HG02798 (cell line): ENCODE results near the gene EGFR.

ENCODE experiments used
- ATAC-seq: cut with Tn5 transposase; IDR thresholded peaks from one replicate; pipeline ENCODE4 v1.9.1; 2021; ENCODE audit warnings: mild to moderate bottlenecking; ENCODE audit not compliant: unreplicated experiment, poor library complexity

Gene EGFR

DNA sequence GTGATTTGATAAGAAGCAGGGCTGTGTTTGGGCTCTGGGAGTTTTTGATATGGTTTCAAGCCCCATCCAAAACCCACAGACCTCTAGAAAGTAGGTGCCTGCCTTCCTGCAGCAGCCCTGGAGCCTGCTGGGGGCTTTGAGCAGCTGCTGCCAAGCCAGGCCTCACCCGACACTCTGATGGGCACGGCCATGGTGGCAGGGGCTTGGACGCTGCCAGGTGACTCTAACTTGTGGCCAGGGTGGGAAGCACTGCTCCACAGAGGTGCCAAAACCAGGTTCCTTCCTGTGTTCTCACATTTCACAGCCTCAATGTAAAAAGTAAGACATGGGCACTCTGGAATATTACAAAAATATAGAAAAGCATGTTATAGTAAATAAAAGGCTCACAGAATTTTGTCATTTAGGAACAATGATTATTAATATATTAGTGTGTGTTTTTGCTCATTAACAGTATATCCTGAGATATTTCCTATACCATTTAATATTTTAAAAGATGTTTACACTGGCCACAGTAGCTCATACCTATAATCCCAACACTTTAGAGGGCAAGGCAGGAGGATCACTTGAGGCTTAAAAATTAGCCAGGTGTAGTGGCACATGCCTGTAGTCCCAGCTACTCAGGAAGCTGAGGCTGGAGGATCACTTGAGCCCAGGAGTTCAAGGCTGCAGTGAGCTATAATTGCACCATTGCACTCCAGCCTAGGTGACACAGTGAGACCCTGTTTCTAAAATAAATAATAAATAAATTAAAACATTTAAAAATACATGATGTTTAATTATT, 95.1 kb downstream of the EGFR start:
- no peak for ATAC-seq

- no peak for ATAC-seq
Measured at GRCh38 chr7:55117286-55117685, 98.5 kb downstream of the EGFR start.

DNA sequence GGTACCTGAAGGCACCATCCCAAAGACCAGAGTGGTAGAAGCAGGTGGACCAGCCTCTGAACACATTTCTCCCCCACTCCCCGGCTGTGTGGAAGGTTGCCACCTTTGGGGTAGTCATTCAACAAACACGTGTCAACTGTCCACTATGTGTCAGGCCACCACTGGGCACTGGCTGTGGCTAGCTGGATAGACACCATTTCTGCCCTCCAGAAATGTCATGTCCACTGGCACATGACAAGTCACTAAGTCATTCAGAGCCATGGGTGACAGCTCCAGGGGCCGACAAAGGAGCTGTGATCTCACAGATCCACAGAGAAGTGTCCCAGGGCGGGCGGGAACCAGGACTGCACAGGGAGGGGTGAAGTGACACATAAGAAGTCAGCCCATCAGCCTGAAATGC, 99.6 kb downstream of the EGFR start:
- no peak for ATAC-seq

DNA sequence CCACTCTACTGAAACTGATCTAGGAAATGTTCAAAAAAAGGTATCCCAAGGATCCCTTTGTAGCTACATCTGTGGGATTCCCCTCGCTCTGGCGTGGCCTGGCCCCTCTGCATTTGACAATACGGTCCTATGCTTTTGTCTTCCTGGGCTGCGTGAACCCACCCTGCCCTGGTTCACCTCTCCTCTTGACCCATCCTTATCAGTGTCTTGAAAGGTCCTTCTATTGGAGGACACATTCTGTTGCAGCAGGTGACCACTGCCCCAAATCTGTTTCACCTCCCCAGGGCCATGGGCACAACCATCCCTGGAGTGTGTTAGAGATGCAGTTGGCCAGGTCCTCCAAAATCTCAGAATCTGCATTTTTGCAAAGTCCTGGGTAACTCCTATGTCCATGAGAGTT, 100.8 kb downstream of the EGFR start:
- ATAC-seq: no peak

- no peak for ATAC-seq
Measured at GRCh38 chr7:55120074-55120473, 101.3 kb downstream of the EGFR start.

DNA sequence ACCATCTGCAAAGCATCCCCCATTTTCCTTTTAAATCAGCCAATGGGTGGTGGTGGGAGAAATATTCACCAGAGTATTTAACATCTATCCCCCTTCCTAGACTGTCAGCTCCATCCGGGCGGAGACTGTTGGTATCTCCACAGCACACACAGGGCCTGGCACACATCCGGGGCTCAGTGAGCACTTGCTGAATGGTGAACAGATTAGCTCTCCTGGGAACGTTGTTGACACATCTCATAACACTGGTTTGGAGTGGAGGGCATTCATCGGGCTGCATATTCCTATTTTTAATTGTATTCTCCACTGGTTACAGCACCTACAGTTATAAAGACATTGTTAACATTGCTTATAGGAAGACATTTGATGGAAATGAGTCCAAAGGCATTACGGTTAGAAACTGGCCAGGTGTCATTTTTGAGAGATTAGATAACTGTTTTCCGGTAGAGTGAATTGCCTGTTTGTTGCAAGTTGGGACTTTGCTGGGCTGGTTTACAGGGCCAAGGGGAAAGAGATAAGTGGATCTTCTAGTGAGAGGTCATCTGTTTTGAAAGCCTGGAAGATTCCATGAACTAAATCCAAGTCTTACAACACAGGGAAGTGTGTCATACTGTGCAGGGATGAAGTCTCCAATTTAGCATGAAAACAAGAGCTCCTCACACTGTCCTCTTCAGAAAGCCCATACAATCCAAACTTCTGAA, 101.8 kb downstream of the EGFR start:
- no peak for ATAC-seq

- ATAC-seq: no peak
Measured at GRCh38 chr7:55121249-55121648, 102.4 kb downstream of the EGFR start.

DNA sequence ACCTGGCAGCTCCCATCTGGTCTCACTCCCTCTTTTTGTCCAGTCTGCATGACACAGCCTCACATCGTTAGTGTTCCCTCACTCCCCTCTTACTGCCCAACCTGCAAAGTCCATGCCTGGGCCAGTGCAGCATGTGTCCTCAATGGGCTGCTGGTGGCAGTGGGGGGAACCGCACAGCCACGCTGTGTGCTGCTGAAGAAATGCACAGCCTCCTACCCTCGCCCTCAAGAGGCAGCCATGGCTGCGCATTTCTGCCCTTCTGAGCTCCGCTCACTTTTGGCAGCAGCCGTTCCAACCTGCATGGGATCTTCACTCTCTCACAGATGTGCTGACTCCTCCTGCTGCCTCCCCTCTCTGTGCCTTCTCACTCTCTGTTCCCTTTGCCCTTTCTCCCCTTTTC, 103.4 kb downstream of the EGFR start:
- ATAC-seq: no peak

- ATAC-seq: no peak
Measured at GRCh38 chr7:55124989-55125875, 106.4 kb downstream of the EGFR start.

- no peak for ATAC-seq
Measured at GRCh38 chr7:55127135-55127551, 108.3 kb downstream of the EGFR start.

DNA sequence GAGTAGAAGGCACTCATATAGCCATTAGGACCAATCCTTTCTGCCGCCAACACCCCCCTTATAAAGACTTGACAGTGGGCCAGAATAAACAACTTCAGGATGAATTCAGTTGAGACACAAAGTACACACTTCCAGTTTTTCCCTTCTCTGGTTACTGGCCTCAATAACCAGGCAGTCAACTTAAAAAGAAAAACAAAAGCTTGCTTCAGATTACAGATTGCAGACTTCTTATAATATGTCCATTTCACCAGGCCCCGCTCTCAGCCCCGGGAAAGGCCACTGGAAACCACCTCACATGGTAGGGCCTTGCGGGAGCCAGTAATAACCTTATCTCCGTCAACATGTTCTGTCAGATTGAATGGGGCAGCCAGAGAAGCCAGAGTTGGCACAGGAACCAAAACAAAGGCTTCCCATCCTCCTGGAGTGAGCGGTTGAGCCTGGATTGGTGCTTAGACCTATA, 108.8 kb downstream of the EGFR start:
- no peak for ATAC-seq

DNA sequence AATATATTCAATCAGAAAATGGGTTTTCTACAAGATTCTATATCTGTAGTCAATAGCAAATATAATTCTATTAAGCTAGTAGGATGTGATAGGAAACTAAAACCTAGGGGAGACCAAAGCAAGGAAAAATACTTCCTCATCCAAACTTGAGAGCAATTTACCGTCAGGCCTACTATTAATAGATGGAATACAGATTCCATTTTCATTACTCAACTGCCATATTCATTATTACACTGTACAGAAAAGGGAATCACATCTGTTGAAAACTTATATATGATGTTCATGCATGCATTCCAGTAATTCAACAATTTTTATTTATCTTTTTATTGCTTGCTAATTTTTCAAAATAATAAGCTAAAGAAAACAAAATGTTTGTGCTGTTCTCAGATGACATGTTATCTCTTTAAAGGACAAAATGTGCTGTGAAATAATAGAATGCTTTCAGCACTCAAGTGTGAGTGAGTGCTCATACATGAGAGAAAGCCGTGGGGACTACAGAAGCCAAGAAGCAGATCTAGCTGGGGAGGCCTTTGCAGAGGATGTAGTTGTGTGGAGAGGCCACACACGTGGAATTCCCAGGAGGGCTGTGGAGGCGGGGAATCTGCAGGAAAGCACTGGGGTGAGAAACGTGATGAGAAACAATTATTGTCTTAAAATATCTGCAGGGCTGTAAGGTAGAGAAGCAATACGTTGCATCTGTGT, 110.0 kb downstream of the EGFR start:
- ATAC-seq: no peak

GRCh38 chr7:55129541-55130394, 111.0 kb downstream of the EGFR start:
- ATAC-seq: no peak

GRCh38 chr7:55130395-55131141, 111.8 kb downstream of the EGFR start:
- ATAC-seq: peak; percentile 29

GRCh38 chr7:55131142-55131929, 112.5 kb downstream of the EGFR start:
- ATAC-seq: no peak

- ATAC-seq: no peak
Measured at GRCh38 chr7:55132550-55132889, 113.7 kb downstream of the EGFR start.

DNA sequence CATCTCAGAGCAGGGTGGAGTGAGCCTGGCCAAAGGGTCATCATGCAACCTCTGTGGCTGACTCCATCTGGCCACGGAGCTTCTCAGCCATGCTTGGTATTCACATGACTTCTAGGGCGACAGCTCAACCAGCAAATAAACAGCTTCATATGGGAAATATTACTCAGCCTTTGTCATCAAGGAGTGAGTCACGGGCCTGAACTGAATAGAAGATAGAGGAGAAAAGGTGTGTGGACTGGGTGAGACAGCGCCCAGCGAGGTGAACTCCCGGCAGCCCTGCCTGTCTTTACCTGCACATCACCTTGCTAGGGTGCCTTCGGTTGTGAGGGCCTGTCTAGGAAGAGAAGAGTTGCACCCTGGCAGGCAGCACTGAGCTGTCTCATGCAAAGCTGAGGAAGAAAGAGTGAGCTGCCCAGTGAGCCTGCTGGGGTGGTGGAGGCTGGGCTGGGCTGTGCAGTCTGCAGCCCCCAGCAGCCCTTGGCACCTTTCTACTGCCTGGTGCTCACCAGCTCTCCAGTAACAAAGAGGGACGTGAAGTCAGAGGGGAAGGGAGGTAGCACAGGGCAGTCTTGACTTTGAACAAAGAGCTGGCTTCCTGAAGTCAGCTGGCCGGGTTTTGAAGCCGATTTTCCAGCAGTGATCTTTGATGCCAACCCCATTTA, 114.2 kb downstream of the EGFR start:
- ATAC-seq: peak; percentile 40
